Measurements from ENCODE around the gene BTBD16. TPM values are rescaled to one million over a fixed set of nuclear protein-coding genes. Genes with fewer than 3 reads are reported as not detected.

The BTBD16 gene
- total RNA-seq, 1 experiment from 2014 or later = not detected

DNA sequence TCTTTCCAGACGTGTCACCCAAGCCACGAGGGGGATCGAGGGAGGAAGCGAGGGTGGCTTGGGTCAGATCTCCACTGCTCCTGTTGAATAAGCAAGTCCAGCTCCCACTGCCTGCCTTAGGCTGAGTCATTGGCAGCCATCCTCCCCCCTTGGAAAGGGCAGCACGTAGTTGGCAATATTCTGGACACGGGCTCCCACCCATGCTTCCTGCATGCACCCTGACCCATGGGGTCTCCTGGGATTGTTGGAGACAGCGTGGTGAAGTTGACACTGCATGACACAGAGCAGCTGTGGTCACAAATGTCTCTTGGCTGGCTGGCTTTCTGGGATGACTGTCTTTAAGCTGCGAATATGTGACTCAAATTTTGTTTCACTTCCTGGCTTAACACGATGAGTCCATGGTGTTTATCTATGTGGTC, 11.2 kb downstream of the BTBD16 start:
- CTCF ChIA-PET = interaction anchor here (1.0 to 4.1 kb wide), 4 partner anchors 14 to 366 kb away, joined by 3 to 18 read pairs (median 6); no protein-coding TSS in a partner anchor
- POLR2A ChIA-PET = no interaction called here

GRCh38 chr10:122282909-122283308, 11.8 kb downstream of the BTBD16 start:
- TF ChIP-seq GRHL2 (CRISPR knock-in tag; IDR thresholded peaks at IDR 0.05; ENCODE audit: insufficient replicate concordance, severe bottlenecking) (no peak), TEAD4 (CRISPR knock-in tag; IDR thresholded peaks at IDR 0.05) (no peak), SP1 (CRISPR knock-in tag; conservative IDR thresholded peaks at IDR 0.05) (no peak), ERG (CRISPR knock-in tag; IDR thresholded peaks at IDR 0.05) (no peak), ZBTB43 (CRISPR knock-in tag; IDR thresholded peaks at IDR 0.05) (no peak), RORB (CRISPR knock-in tag; IDR thresholded peaks at IDR 0.05) (no peak), FOXK1 (CRISPR knock-in tag; IDR thresholded peaks at IDR 0.05) (no peak), AR (CRISPR knock-in tag; IDR thresholded peaks at IDR 0.05) (no peak)
- no peak overlapping the region for H3K4me3 Mint-ChIP-seq
- CTCF ChIA-PET = interaction anchor here (1.0 to 4.1 kb wide), 4 partner anchors 14 to 366 kb away, joined by 3 to 18 read pairs (median 6); no protein-coding TSS in a partner anchor
- peaks cover 19% of the 10 kb centered on the region for H3K4me1 Mint-ChIP-seq
- no peaks in the 10 kb centered on the region for H3K36me3 Mint-ChIP-seq
- ATAC-seq = peak; percentile 43
- POLR2A ChIA-PET = no interaction called here
- DNase-seq (ENCODE audit: low spot score) = no peak
- no peak overlapping the region for H3K27ac Mint-ChIP-seq
- no peaks in the 10 kb centered on the region for H3K9me3 Mint-ChIP-seq
- no peaks in the 10 kb centered on the region; the same call in 1 of the 2 replicates for H3K27me3 Mint-ChIP-seq (ENCODE audit: low read depth)

More for the DNA sequence above, 11.2 kb downstream of the BTBD16 start:
- H3K36me3 Mint-ChIP-seq = no peaks in the 10 kb centered on the region
- ATAC-seq (no peak), DNase-seq (ENCODE audit: low spot score) (no peak)
- H3K27me3 Mint-ChIP-seq (ENCODE audit: low read depth) = no peaks in the 10 kb centered on the region
- TF ChIP-seq, protein P1, sequence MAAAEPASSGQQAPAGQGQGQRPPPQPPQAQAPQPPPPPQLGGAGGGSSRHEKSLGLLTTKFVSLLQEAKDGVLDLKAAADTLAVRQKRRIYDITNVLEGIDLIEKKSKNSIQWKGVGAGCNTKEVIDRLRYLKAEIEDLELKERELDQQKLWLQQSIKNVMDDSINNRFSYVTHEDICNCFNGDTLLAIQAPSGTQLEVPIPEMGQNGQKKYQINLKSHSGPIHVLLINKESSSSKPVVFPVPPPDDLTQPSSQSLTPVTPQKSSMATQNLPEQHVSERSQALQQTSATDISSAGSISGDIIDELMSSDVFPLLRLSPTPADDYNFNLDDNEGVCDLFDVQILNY (CRISPR knock-in tag; IDR thresholded peaks at IDR 0.05) = no peak
- no peak for TF ChIP-seq TEAD4 (CRISPR knock-in tag; IDR thresholded peaks at IDR 0.05)
- no peak for TF ChIP-seq E2F1 (CRISPR knock-in tag; IDR thresholded peaks at IDR 0.05)
- no peak for TF ChIP-seq NR3C1 (CRISPR knock-in tag; conservative IDR thresholded peaks at IDR 0.05; ENCODE audit: low read depth)
- no peak for TF ChIP-seq ATF3 (CRISPR knock-in tag; conservative IDR thresholded peaks at IDR 0.05)
- no peak for TF ChIP-seq ZNF232 (CRISPR knock-in tag; IDR thresholded peaks at IDR 0.05)
- TF ChIP-seq, protein P2, sequence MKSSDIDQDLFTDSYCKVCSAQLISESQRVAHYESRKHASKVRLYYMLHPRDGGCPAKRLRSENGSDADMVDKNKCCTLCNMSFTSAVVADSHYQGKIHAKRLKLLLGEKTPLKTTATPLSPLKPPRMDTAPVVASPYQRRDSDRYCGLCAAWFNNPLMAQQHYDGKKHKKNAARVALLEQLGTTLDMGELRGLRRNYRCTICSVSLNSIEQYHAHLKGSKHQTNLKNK (CRISPR knock-in tag; IDR thresholded peaks at IDR 0.05) = no peak
- TF ChIP-seq SMAD4 (CRISPR knock-in tag; IDR thresholded peaks at IDR 0.05) = no peak
- TF ChIP-seq ZNF219 (CRISPR knock-in tag; IDR thresholded peaks at IDR 0.05; ENCODE audit: borderline replicate concordance) = no peak
- no peak for TF ChIP-seq OVOL2 (CRISPR knock-in tag; IDR thresholded peaks at IDR 0.05; ENCODE audit: borderline replicate concordance)
- no peak for TF ChIP-seq GABPB1 (CRISPR knock-in tag; IDR thresholded peaks at IDR 0.05)
- TF ChIP-seq, protein P3, sequence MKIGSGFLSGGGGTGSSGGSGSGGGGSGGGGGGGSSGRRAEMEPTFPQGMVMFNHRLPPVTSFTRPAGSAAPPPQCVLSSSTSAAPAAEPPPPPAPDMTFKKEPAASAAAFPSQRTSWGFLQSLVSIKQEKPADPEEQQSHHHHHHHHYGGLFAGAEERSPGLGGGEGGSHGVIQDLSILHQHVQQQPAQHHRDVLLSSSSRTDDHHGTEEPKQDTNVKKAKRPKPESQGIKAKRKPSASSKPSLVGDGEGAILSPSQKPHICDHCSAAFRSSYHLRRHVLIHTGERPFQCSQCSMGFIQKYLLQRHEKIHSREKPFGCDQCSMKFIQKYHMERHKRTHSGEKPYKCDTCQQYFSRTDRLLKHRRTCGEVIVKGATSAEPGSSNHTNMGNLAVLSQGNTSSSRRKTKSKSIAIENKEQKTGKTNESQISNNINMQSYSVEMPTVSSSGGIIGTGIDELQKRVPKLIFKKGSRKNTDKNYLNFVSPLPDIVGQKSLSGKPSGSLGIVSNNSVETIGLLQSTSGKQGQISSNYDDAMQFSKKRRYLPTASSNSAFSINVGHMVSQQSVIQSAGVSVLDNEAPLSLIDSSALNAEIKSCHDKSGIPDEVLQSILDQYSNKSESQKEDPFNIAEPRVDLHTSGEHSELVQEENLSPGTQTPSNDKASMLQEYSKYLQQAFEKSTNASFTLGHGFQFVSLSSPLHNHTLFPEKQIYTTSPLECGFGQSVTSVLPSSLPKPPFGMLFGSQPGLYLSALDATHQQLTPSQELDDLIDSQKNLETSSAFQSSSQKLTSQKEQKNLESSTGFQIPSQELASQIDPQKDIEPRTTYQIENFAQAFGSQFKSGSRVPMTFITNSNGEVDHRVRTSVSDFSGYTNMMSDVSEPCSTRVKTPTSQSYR (CRISPR knock-in tag; IDR thresholded peaks at IDR 0.05) = no peak
- TF ChIP-seq MXD4 (CRISPR knock-in tag; IDR thresholded peaks at IDR 0.05; ENCODE audit: borderline replicate concordance) = no peak
- no peak overlapping the region for H3K4me3 Mint-ChIP-seq
- no peaks in the 10 kb centered on the region for H3K9me3 Mint-ChIP-seq
- peaks cover 15% of the 10 kb centered on the region for H3K4me1 Mint-ChIP-seq
- no peak overlapping the region for H3K27ac Mint-ChIP-seq
